ENCODE data around the gene BPIFB1. TPM values are rescaled to one million over a fixed set of nuclear protein-coding genes. Genes with fewer than 3 reads are reported as not detected.

BPIFB1 gene
- total and polyA plus RNA-seq, 2 of the 13 experiments (the other 11 are each of a cell fraction or from before 2014, with no cell fraction given) = 0.82 to 4.4 TPM

DNA sequence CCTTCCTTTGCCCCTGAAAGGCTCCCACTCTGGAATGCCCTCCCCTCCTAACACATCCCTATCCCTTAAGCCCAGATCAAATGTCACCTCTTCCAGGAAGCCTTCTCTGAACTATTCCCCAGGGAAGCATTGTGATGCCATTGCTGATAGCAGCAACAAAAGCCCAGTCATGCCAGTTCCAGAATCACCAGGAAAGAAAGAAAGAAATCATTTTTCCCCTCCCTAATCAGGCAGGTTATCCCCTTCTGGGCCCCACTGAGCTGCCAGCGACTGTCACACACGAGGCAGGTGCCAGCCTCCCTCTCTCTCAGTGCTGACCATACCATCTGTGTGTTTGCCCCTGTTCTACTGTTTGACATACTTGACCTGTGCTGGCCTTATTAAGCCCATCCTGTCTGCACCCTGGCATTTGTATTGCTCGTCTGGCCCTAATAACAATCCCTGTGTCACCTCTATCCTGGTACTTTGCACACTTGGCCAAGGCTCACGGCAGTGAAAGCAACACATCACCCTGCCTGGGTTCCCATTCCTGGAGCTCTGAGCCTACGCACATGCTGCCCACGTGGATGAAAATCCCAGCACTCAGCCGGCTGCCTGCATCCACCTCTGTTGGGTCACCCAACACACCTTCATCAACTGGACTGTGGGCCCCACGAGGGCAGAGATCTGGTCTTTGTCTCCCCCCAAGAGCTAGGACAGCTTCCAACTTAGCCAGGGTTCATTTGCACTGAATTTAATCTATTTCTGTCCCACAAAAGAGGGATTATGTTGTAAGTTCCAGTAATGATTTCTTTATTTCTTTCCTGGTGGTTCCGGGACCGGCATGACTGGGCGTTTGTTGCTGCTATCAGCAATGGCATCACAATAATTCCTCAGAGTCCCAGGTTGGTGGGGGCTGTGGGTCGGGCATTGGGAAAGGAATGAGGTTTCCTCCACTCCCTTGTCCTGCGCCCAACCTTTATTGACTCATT is 5.3 kb upstream of the BPIFB1 start (continued):
- TF ChIP-seq, protein P1, sequence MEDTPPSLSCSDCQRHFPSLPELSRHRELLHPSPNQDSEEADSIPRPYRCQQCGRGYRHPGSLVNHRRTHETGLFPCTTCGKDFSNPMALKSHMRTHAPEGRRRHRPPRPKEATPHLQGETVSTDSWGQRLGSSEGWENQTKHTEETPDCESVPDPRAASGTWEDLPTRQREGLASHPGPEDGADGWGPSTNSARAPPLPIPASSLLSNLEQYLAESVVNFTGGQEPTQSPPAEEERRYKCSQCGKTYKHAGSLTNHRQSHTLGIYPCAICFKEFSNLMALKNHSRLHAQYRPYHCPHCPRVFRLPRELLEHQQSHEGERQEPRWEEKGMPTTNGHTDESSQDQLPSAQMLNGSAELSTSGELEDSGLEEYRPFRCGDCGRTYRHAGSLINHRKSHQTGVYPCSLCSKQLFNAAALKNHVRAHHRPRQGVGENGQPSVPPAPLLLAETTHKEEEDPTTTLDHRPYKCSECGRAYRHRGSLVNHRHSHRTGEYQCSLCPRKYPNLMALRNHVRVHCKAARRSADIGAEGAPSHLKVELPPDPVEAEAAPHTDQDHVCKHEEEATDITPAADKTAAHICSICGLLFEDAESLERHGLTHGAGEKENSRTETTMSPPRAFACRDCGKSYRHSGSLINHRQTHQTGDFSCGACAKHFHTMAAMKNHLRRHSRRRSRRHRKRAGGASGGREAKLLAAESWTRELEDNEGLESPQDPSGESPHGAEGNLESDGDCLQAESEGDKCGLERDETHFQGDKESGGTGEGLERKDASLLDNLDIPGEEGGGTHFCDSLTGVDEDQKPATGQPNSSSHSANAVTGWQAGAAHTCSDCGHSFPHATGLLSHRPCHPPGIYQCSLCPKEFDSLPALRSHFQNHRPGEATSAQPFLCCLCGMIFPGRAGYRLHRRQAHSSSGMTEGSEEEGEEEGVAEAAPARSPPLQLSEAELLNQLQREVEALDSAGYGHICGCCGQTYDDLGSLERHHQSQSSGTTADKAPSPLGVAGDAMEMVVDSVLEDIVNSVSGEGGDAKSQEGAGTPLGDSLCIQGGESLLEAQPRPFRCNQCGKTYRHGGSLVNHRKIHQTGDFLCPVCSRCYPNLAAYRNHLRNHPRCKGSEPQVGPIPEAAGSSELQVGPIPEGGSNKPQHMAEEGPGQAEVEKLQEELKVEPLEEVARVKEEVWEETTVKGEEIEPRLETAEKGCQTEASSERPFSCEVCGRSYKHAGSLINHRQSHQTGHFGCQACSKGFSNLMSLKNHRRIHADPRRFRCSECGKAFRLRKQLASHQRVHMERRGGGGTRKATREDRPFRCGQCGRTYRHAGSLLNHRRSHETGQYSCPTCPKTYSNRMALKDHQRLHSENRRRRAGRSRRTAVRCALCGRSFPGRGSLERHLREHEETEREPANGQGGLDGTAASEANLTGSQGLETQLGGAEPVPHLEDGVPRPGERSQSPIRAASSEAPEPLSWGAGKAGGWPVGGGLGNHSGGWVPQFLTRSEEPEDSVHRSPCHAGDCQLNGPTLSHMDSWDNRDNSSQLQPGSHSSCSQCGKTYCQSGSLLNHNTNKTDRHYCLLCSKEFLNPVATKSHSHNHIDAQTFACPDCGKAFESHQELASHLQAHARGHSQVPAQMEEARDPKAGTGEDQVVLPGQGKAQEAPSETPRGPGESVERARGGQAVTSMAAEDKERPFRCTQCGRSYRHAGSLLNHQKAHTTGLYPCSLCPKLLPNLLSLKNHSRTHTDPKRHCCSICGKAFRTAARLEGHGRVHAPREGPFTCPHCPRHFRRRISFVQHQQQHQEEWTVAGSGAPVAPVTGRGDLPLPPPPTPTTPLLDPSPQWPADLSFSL (CRISPR knock-in tag; IDR thresholded peaks at IDR 0.05) = 0 out of 2 replicates have a peak, but pooled peaks have one; percentile 16
- no peak for TF ChIP-seq HNRNPLL (IDR thresholded peaks at IDR 0.05; ENCODE audit: low read depth, low read length, poor library complexity, severe bottlenecking)
- TF ChIP-seq ZZZ3 (CRISPR knock-in tag; IDR thresholded peaks at IDR 0.05; ENCODE audit: borderline replicate concordance) = 0 out of 2 replicates have a peak, but pooled peaks have one; percentile 61
- TF ChIP-seq NCOA2 (CRISPR knock-in tag; IDR thresholded peaks at IDR 0.05) = peak; percentile 65
- TF ChIP-seq ZNF772 (CRISPR knock-in tag; IDR thresholded peaks at IDR 0.05) = peak; percentile 85
- TF ChIP-seq, protein P2, sequence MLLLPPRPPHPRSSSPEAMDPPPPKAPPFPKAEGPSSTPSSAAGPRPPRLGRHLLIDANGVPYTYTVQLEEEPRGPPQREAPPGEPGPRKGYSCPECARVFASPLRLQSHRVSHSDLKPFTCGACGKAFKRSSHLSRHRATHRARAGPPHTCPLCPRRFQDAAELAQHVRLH (CRISPR knock-in tag; IDR thresholded peaks at IDR 0.05; ENCODE audit: borderline replicate concordance, low read depth) = peak; percentile 85; the same call in 1 of the 2 replicates
- TF ChIP-seq HOXD1 (CRISPR knock-in tag; IDR thresholded peaks at IDR 0.05) = no peak
- TF ChIP-seq ZNF20 (CRISPR knock-in tag; IDR thresholded peaks at IDR 0.05) = no peak
- peak; percentile 92 for TF ChIP-seq ZNF350 (CRISPR knock-in tag; IDR thresholded peaks at IDR 0.05; ENCODE audit: borderline replicate concordance, low read depth)
- TF ChIP-seq ZNF878 (CRISPR knock-in tag; IDR thresholded peaks at IDR 0.05) = peak; percentile 98
- 0 out of 2 replicates have a peak, but pooled peaks have one; percentile 51 for TF ChIP-seq ZBTB3 (CRISPR knock-in tag; IDR thresholded peaks at IDR 0.05; ENCODE audit: borderline replicate concordance, low read depth)
- TF ChIP-seq ATM (IDR thresholded peaks at IDR 0.05; ENCODE audit: borderline replicate concordance) = no peak
- TF ChIP-seq ZFP82 (CRISPR knock-in tag; IDR thresholded peaks at IDR 0.05; ENCODE audit: borderline replicate concordance) = no peak
- no peak for TF ChIP-seq STAG1 (CRISPR knock-in tag; IDR thresholded peaks at IDR 0.05)
- TF ChIP-seq FOSL1 (CRISPR knock-in tag; IDR thresholded peaks at IDR 0.05; ENCODE audit: borderline replicate concordance) = no peak
- TF ChIP-seq, protein P3, sequence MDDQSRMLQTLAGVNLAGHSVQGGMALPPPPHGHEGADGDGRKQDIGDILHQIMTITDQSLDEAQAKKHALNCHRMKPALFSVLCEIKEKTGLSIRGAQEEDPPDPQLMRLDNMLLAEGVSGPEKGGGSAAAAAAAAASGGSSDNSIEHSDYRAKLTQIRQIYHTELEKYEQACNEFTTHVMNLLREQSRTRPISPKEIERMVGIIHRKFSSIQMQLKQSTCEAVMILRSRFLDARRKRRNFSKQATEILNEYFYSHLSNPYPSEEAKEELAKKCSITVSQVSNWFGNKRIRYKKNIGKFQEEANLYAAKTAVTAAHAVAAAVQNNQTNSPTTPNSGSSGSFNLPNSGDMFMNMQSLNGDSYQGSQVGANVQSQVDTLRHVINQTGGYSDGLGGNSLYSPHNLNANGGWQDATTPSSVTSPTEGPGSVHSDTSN (CRISPR knock-in tag; IDR thresholded peaks at IDR 0.05; ENCODE audit: borderline replicate concordance) = no peak
- TF ChIP-seq ZNF441 (CRISPR knock-in tag; IDR thresholded peaks at IDR 0.05; ENCODE audit: borderline replicate concordance) = peak; percentile 94
- peak; percentile 79; the same call in 1 of the 2 replicates for TF ChIP-seq ZNF879 (CRISPR knock-in tag; IDR thresholded peaks at IDR 0.05)
- TF ChIP-seq GATAD2A (CRISPR knock-in tag; IDR thresholded peaks at IDR 0.05) = peak; percentile 75

Data from HepG2 (cell line).